Peyer's patch (tissue), 4 donors: ENCODE data around the gene ZSCAN10.

Source experiments
- CTCF ChIP-seq, 6 experiments: fragments of 450-650 bp in 4 of 6; fragments of 200-600 bp in 2 of 6; sonication (generic) in 1 of 6; IDR thresholded peaks; one replicate each; pipeline ENCODE4 v1.5.1; 2017 to 2019; ENCODE audit warnings: antibody characterized with exemption in 6 of 6, mild to moderate bottlenecking in 3 of 6, moderate library complexity in 1 of 6
- POLR2A ChIP-seq, 2 donors: fragments of 450-650 bp; IDR thresholded peaks; one replicate each; pipeline ENCODE4 v1.5.1; 2017; ENCODE audit warnings: antibody characterized with exemption in 2 of 2, mild to moderate bottlenecking in 2 of 2, moderate library complexity in 2 of 2

- TF ChIP-seq POLR2A (IDR thresholded peaks at IDR 0.05) (no peak), CTCF (IDR thresholded peaks at IDR 0.05) (no peak)
These were observed 20.8 kb upstream of the ZSCAN10 start for GRCh38 chr16:3119701-3120408.
